GM18858 (cell line): ENCODE measurements around the gene CDKN2D.
"Not testable (repeated sequence)": the region's sequence is repeated elsewhere in the genome, so short reads cannot be mapped to it uniquely, and the experiment has no call there.

Experiments used
- ATAC-seq: cut with Tn5 transposase; IDR thresholded peaks from one replicate; pipeline ENCODE4 v1.9.1; 2021; ENCODE audit not compliant: unreplicated experiment

The CDKN2D gene

GRCh38 chr19:10582091-10582490, 13.3 kb upstream of the CDKN2D start:
- ATAC-seq = no peak

GRCh38 chr19:10580979-10581631, 12.3 kb upstream of the CDKN2D start:
- ATAC-seq = no peak

GRCh38 chr19:10577951-10578350, 9.2 kb upstream of the CDKN2D start:
- no peak for ATAC-seq

GRCh38 chr19:10575011-10575716, 6.4 kb upstream of the CDKN2D start:
- no peak for ATAC-seq

GRCh38 chr19:10574462-10574861, 5.7 kb upstream of the CDKN2D start:
- no peak for ATAC-seq

- ATAC-seq = not testable (repeated sequence)
Observed at GRCh38 chr19:10573793-10574192, 5.0 kb upstream of the CDKN2D start.

GRCh38 chr19:10568062-10568825, 535 bp downstream of the CDKN2D start:
- peak; percentile 1 for ATAC-seq

- no peak for ATAC-seq
Observed at GRCh38 chr19:10567656-10568055, 1.1 kb downstream of the CDKN2D start.

GRCh38 chr19:10566658-10567410, 1.9 kb downstream of the CDKN2D start:
- no peak for ATAC-seq

- ATAC-seq = no peak
Observed at GRCh38 chr19:10566408-10566657, 2.4 kb downstream of the CDKN2D start.

GRCh38 chr19:10565567-10566407, 3.0 kb downstream of the CDKN2D start, which contains the start of gene KRI1:
Gene KRI1 (minus strand): TSS chr19:10566010. CDS start chr19:10565999, 11 bp downstream.
- ATAC-seq = peak; percentile 36

- no peak for ATAC-seq
Observed at GRCh38 chr19:10565028-10565566, 3.7 kb downstream of the CDKN2D start.

GRCh38 chr19:10562609-10563008, 6.2 kb downstream of the CDKN2D start:
- ATAC-seq = no peak

GRCh38 chr19:10560154-10560553, 8.6 kb downstream of the CDKN2D start:
- no peak for ATAC-seq

GRCh38 chr19:10557603-10558197, 11.1 kb downstream of the CDKN2D start:
- ATAC-seq = no peak

GRCh38 chr19:10555610-10555973, 13.2 kb downstream of the CDKN2D start:
- ATAC-seq = no peak

- ATAC-seq = no peak
Observed at GRCh38 chr19:10554760-10555609, 13.8 kb downstream of the CDKN2D start.

GRCh38 chr19:10553943-10554381, 14.8 kb downstream of the CDKN2D start:
- no peak for ATAC-seq

- no peak for ATAC-seq
Observed at GRCh38 chr19:10553087-10553667, 15.6 kb downstream of the CDKN2D start.
